Osteoblast (primary cell): ENCODE results near the gene AHI1. TPM values are rescaled to one million over a fixed set of nuclear protein-coding genes. Genes with fewer than 3 reads are reported as not detected.

Source experiments
- DNase-seq: peaks from one replicate; pipeline ENCODE4 v3.0.0; 2011; ENCODE audit warnings: low spot score, mixed read lengths; ENCODE audit not compliant: insufficient read length; ENCODE audit errors: missing footprints
- H2AFZ ChIP-seq: 2 replicates; pipeline ENCODE4 v1.6.0; 2011; ENCODE audit warnings: mild to moderate bottlenecking, low read length
- H3K27ac ChIP-seq: 2 replicates; pipeline ENCODE4 v1.5.1; 2011; ENCODE audit warnings: mild to moderate bottlenecking, low read depth, low read length, moderate library complexity
- H3K27me3 ChIP-seq: 2 replicates; pipeline ENCODE4 v1.6.0; 2012; ENCODE audit warnings: mild to moderate bottlenecking, control low read depth, inconsistent platforms, low read length, moderate library complexity; ENCODE audit not compliant: insufficient read depth
- H3K36me3 ChIP-seq: 2 replicates; pipeline ENCODE4 v1.5.1; 2011; ENCODE audit warnings: mild to moderate bottlenecking, low read length, control low read depth, moderate library complexity; ENCODE audit not compliant: insufficient read depth
- H3K4me1 ChIP-seq: 2 replicates; pipeline ENCODE4 v1.5.1; 2011; ENCODE audit warnings: mild to moderate bottlenecking, low read length, control low read depth, moderate library complexity; ENCODE audit not compliant: insufficient read depth
- H3K4me2 ChIP-seq: 2 replicates; pipeline ENCODE4 v1.6.0; 2011; ENCODE audit warnings: mild to moderate bottlenecking, low read length; ENCODE audit not compliant: insufficient read depth
- H3K4me3 ChIP-seq: fragments of 200-600 bp; sonication (generic); 3 replicates; pipeline ENCODE4 v1.5.1; 2012; ENCODE audit warnings: mild to moderate bottlenecking, low read length, inconsistent platforms; ENCODE audit not compliant: insufficient read depth
- H3K79me2 ChIP-seq: 2 replicates; pipeline ENCODE4 v1.6.0; 2012; ENCODE audit warnings: mild to moderate bottlenecking, low read length, control low read depth, inconsistent platforms; ENCODE audit not compliant: insufficient read depth
- H3K9me3 ChIP-seq: 2 replicates; pipeline ENCODE4 v1.5.1; 2011; ENCODE audit warnings: low read depth, low read length, control low read depth
- H4K20me1 ChIP-seq: 2 replicates; pipeline ENCODE4 v1.6.0; 2012; ENCODE audit warnings: mild to moderate bottlenecking, low read length, control low read depth; ENCODE audit not compliant: insufficient read depth
- total RNA-seq: library from RNA; depleted of rRNA; stranded (reverse); fragments of >200 nt; gene quantifications from 2 replicates; pipeline ENCODE4 v1.2.3, GENCODE V29; 2012
- TF ChIP-seq, protein P1 (sequence below): IDR thresholded peaks from 2 replicates; pipeline ENCODE4 v1.5.1; 2011; ENCODE audit warnings: mild to moderate bottlenecking, low read depth, low read length, moderate library complexity; ENCODE audit errors: extremely low read depth

Gene AHI1
- total RNA-seq, 1 donor = 50.3 TPM

DNA sequence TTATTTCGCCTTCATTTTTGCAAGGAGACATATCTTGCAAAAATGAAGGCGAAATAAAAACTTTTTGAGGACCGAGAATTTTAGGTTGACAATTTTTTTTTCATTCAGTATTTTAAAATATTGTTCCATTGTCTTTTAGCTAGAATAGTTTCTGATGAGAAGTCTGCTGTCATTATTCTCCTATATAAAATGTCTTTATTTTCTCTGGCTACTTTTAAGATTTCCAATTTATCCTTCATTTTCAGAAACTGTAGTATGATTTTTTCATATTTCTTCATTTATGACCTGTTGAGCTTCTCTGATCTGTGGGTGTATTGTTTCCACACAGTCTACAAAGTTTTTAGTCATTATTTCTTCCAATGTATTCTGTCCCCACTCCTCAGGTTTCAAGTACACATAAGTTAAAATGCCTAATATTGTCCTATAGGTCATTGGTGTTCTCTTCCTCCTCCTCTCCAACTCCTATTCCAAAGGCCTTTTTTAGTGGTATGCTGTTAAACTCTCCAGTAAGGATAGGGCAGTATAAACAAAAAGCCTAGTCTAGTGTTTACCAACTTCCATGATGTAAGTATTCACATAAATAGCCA, 15.7 kb downstream of the AHI1 start:
- Histone ChIP-seq H2AFZ (no peak overlapping the region), H3K4me1 (no peaks in the 10 kb centered on the region), H3K27me3 (no peaks in the 10 kb centered on the region), H3K36me3 (peaks cover 81% of the 10 kb centered on the region), H3K27ac (no peak overlapping the region), H4K20me1 (no peaks in the 10 kb centered on the region), H3K9me3 (peaks cover 3% of the 10 kb centered on the region), H3K79me2 (peaks cover 2% of the 10 kb centered on the region), H3K4me2 (no peak overlapping the region), H3K4me3 (no peak overlapping the region)
- no peak for DNase-seq
- TF ChIP-seq, protein P1, sequence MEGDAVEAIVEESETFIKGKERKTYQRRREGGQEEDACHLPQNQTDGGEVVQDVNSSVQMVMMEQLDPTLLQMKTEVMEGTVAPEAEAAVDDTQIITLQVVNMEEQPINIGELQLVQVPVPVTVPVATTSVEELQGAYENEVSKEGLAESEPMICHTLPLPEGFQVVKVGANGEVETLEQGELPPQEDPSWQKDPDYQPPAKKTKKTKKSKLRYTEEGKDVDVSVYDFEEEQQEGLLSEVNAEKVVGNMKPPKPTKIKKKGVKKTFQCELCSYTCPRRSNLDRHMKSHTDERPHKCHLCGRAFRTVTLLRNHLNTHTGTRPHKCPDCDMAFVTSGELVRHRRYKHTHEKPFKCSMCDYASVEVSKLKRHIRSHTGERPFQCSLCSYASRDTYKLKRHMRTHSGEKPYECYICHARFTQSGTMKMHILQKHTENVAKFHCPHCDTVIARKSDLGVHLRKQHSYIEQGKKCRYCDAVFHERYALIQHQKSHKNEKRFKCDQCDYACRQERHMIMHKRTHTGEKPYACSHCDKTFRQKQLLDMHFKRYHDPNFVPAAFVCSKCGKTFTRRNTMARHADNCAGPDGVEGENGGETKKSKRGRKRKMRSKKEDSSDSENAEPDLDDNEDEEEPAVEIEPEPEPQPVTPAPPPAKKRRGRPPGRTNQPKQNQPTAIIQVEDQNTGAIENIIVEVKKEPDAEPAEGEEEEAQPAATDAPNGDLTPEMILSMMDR = no peak

DNA sequence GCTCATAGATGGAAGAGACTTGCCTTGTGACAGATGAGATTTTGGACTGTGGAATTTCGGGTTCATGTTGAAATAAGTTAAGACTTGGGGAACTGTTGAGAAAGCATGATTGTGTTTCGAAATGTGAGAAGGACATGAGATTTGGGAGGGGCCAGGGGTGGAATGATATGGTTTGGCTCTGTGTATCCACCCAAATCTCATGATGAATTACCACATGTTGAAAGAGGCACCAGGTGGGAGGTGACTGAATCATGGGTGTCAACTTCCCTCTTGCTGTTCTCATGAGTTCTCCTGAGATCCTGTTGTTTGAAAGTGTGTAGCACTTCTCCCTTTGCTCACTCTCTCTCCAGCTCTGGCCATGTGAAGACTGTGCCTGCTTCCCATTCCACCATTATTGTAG, 17.9 kb downstream of the AHI1 start:
- TF ChIP-seq, protein P1 = no peak

DNA sequence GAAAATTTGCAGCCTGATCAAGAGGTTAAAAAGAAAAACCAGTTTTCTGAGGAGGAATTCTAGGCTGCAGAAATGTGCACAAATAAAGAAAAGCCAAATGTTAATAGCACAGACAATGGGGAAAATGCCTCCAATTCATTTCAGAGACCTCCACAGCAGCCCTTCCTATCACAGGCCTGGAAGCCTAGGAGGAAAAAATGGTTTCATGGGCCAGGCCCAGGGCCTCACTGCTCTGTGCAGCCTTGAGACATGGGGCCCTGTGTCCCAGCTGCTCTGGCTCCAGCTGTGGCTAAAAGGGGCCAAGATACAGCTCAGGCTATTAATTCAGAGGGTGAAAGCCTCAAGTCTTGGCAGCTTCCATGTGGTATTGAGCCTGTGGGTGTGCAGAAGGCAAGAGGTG, 18.9 kb downstream of the AHI1 start:
- Histone ChIP-seq H3K36me3 (peaks cover 49% of the 10 kb centered on the region), H3K4me2 (no peak overlapping the region), H4K20me1 (peaks cover 4% of the 10 kb centered on the region), H3K27me3 (no peaks in the 10 kb centered on the region), H2AFZ (no peak overlapping the region), H3K9me3 (no peaks in the 10 kb centered on the region), H3K4me3 (no peak overlapping the region), H3K4me1 (no peaks in the 10 kb centered on the region), H3K79me2 (no peaks in the 10 kb centered on the region), H3K27ac (no peak overlapping the region)
- TF ChIP-seq, protein P1 = no peak
- no peak for DNase-seq

More for the DNA sequence above, 17.9 kb downstream of the AHI1 start:
- Histone ChIP-seq H3K27ac (no peak overlapping the region), H3K4me1 (no peaks in the 10 kb centered on the region), H3K9me3 (peaks cover 3% of the 10 kb centered on the region), H3K27me3 (no peaks in the 10 kb centered on the region), H3K79me2 (no peaks in the 10 kb centered on the region), H2AFZ (no peak overlapping the region), H3K4me2 (no peak overlapping the region), H4K20me1 (no peaks in the 10 kb centered on the region), H3K4me3 (no peak overlapping the region), H3K36me3 (peaks cover 59% of the 10 kb centered on the region)
- no peak for DNase-seq

DNA sequence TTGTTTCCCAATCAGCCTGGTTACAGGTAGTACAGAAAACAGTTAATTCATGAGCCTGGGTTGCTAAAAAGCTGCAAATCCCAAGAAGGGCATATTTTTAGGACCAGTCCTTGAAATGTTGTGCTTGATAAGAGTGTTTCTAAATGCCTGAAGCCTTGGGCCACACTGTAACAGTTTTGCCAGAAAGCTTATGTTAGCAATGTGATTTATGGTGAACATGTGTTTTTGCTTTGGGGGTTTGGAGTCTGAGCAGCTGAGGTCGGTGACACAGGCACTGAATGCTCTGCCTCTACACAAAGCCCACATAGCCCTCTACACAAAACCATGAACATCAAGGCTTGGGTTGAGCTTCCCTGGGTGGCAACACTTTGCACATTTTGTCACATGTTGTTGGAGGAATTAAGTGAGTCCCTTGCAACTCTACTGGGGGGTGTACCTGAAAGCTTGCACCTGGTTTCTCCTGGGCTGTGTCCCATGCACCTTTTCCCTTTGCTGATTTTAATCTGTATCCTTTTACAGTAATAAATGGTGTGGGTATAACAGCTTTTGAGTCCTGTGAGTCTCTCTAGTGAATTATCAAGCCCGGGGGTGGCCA, 22.2 kb downstream of the AHI1 start:
- H4K20me1 ChIP-seq = peaks cover 4% of the 10 kb centered on the region
- H3K27me3 ChIP-seq = no peaks in the 10 kb centered on the region
- peaks cover 21% of the 10 kb centered on the region for H3K36me3 ChIP-seq
- peaks cover 8% of the 10 kb centered on the region for H3K79me2 ChIP-seq
- no peak overlapping the region for H3K4me2 ChIP-seq
- H3K27ac ChIP-seq = no peak overlapping the region
- no peak overlapping the region for H2AFZ ChIP-seq
- no peak overlapping the region for H3K4me3 ChIP-seq
- H3K9me3 ChIP-seq = no peaks in the 10 kb centered on the region
- no peak for DNase-seq
- H3K4me1 ChIP-seq = no peaks in the 10 kb centered on the region
- TF ChIP-seq, protein P1 = no peak
